D341Med (cell line): ENCODE measurements around the gene DDX39B.
"Not testable (repeated sequence)": the region's sequence is repeated elsewhere in the genome, so short reads cannot be mapped to it uniquely, and the experiment has no call there.

Experiments used
- DNase-seq: peaks from one replicate; pipeline ENCODE4 v3.0.0; 2012; ENCODE audit warnings: low spot score

The DDX39B gene

DNA sequence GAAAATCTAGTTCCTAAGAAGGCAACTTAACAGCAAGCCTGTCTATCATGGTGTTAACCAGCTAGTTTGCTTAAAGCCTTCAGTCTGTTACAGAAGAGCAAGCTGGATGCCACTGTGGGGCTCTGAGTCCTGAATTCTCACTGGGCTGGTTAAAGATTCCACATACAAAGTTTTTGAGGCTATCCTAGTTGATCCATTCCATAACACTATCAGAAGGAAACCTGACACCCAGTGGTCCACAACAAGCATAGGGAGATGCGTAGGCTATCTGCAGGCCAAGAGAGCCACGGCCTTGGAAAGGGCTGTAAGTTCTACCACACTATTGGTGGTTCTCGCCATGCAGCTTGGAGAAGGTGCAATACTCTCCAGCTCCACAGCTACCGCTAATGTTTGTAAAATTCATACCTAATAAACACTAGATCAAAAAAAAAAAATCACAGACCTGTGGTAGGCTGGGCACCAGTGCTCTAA lies 13.5 kb downstream of the DDX39B start:
- no peak for DNase-seq

DNA sequence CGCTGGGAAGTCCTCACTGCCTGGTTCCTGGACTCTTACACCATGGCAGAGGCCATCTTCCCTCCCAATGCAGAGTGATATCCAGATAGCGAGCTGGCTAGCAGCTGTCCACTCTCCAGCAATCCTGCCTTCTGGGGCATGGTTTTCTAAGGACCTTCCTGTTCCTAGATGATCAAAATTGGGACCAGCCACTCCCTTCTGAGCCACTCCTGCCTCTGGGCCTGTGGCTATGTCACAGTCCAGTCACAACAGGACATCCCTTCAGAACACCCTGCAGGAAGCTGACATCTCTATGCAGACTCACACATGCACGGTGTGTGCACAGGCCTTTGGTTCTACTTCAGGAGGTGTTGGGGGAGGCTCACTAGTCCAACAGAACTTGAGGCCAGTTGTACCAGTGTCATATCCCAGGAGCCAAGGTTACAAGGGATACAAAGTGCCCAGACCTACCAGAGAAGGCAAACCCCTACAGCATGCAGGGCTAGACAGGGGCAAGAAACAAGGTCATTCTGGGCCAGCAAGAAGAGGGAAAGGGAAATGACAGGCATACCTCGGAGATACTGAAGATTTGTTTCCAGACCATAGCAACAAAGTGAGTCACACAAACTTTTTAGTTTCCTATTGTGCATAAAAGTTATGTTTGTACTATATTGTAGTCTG lies 15.7 kb downstream of the DDX39B start:
- DNase-seq, result no peak

DNA sequence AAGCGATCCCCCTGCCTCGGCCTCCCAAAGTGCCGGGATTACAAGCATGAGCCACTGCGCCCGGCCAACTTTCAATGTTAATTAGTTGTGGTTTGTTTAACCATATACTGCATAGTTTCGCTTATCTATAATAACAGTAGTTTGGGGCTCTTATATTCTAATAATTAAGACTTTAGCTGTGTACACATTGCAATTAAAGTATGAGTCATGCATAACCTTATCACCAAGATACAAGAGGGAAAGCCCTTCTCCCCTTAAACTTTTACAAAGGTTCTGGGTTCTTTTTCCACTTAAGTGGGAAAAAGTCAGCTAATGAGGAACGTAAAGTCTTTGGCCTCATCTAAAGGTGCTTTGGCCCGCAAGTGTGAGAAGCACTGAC lies 16.3 kb downstream of the DDX39B start:
- DNase-seq, result no peak

DNA sequence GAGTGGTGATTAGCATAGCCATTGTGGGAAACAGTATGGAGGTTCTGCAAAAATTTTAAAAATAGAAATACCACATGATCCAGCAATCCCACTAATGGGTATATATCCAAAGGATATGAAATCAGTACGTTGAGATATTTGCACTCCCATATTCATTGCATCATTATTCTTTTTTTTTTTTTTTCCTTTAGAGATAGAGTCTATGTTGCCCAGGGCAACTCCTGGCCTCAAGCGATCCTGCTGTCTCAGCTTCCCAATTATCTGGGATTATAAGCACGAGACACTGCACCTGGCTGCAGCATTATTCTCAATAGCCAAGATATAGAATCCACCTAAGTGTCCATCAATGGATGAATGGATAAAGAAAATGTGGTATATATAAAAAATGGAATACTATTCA lies 20.0 kb downstream of the DDX39B start:
- DNase-seq, result no peak

DNA sequence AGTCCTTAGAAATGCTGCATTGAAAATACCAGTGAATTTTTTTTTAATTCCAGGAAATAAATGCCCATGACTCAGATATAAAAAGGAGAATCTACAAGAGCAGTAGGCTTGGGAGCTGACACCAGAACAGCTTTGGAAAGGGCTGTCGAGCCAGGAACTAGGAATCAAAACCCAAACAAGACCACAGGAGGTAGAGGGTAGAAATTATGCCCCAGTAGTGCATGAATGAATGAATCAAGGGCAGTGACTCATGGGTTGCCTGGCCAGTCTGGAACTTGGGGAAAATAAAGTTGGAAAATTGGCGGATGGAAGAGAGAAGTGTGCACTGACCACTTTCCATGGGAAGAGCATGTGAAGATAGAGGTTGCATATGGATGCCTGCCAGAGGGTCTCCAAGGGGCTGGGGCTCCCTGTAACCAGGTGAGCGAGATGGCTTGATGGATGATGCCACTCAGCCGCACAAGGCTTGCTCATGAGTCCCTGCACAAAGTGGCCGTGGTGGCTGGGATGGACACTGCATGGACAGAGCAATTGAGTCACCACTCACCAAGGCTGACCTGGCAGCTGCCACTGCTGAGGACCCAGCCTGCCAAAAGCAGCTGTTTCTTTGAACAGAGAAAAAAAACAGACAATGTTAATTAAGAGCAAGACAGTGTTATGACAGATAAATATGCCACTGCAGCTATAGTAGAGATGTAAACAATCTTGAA lies 28.2 kb downstream of the DDX39B start:
- no peak for DNase-seq

DNA sequence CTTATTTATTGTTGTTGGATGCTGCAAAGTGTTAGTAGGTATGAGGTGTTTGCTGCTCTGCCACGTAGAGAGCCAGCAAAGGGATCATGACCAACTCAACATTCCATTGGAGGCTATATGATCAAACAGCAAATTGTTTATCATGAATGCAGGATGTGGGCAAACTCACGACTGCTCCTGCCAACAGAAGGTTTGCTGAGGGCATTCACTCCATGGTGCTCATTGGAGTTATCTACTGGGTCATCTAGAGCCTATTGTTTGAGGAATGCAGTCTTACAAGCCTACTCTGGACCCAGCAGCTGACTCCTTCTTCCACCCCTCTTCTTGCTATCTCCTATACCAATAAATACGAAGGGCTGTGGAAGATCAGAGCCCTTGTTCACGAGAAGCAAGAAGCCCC lies 31.8 kb downstream of the DDX39B start:
- no peak for DNase-seq

DNA sequence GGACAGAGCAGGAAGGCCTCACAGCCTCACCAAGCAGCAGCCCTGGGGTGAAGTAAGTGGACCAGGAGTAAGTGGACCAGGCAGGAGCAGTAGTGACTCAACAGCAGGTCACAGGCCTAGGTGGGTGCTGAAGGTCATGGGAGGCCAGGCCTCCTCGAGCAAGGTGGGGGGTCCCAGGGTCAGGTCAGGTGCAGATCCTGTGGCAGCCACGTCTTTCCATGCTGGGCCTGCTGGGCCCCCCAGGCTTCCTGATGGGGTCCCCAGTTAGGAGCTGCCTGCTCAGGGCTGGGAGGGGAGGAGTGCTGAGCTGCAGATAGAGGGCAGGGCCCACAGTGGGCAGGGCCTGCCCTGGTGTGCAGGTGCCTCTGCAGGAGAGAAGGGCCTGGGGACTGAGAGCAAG lies 32.8 kb downstream of the DDX39B start:
- not testable (repeated sequence) for DNase-seq

DNA sequence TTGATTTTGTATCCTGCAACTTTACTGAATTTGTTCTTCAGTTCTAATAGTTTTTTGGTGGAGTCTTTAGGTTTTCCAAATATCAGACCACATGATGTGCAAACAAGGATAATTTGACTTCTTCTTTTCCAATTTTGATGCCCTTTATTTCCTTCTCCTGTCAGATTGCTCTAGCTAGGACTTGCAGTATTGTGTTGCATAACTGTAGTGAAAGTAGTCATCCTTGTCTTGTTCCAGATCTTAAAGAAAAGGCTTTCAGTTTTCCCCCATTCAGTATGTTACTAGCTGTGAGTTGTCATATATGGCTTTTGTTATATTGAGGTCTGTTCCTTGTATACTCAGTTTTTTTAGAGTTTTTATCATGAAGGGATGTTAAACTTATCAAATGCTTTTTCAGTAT lies 39.2 kb downstream of the DDX39B start:
- no peak for DNase-seq

DNA sequence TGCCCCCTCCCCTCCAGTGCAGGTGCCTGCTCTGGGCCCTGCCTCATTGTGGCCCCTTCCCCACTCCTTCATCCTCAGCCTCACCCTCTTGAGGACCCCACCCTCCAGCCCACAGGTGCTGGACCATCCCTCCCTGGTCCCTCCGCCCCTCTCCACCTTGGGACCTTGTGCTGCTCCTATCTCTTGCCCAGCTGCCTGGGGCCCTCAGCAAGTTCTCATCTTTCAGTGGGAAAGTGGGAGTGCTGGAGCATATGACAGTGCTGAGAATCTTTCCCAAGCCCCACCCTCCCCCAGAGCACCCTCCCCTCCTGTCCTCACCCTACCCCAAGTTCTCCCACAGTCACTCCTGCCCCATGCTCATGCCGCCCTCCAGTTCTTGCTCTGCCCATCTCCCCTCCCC lies 42.2 kb downstream of the DDX39B start:
- DNase-seq, result not testable (repeated sequence)

DNA sequence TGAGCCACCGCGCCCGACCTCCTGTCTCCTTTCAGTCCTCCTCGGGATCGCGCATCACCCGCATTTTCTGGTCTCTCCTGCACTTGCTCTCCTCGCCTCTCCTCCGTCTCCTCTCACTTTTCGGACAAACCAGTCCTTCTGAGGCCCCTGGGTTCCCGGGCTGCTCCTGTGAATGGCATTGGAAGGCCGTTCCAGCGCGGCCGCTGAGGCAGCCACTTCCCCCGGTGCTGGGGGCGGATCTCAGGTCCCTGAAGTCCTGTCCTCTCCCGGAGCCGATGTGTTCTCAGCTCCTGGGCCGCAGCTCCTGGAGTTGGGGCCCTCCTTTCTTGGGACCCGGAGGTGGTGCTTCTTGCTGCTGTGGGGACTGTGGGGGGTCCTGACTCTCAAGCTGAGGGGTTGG lies 43.1 kb downstream of the DDX39B start:
- DNase-seq, result no peak

DNA sequence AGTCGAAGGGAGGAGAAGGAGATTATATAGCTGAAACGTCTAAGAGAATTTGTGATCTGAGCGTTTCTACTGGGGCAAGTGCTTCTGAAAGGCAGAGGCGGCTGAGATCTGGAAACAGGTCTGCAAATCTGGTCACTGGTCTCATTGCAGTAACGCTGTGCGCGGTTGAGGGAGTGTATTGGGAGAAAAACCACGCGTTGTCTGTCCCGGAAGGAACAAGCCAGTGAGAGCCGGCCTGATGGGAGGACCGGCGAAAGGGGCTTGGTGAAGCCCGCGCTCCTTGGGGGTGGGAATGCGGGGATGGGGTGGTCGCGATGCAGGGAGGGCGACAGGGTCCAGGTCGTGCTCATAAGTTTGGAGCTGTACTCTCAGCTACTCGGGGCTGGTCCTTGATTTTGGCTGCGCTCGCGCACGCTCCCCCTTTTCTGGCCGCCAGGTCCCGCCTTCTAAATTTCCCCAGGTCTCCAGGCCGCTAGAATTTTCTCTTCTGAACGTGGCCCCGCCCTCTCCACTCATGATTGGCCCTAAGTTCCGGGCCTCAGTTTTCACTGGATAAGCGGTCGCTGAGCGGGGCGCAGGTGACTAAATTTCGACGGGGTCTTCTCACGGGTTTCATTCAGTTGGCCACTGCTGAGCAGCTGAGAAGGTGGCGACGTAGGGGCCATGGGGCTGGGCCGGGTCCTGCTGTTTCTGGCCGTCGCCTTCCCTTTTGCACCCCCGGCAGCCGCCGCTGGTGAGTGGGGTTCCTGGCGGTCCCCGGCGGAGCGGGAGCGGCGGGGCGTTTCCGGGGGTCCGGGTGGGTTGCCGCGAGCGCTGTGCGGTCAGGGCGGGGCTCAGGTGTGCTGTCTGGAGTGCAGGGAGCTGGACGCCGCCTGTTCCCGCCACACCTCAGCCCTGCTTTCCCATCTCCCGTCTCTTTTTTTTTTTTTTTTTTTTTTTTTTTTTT lies 44.0 kb downstream of the DDX39B start, which contains the start of gene MICB:
Gene MICB, plus strand, starts transcription at position 615 of the 946 bp plus-strand sequence. Its CDS starts 49 bp downstream, at position 664.
- DNase-seq, result peak; percentile 45

DNA sequence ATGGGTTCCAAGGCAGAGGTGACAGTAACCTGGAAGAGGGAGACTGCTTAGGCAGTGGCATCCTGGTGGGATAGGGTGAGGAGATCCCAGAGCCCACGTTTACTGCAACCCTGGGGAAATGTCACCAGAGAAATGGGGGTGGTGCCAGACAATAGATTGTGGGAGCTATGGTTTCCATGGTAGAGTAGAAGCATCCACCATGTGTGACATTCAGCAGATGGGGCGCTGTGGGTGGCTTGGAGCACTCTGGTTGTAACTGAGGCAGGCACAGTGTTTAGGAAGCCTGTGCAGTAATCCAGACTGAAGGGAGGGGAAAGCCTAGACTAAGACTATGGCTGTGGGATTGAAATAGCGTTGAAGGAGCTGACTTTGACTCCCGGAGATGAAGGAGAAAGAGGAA lies 45.0 kb downstream of the DDX39B start:
- not testable (repeated sequence) for DNase-seq

DNA sequence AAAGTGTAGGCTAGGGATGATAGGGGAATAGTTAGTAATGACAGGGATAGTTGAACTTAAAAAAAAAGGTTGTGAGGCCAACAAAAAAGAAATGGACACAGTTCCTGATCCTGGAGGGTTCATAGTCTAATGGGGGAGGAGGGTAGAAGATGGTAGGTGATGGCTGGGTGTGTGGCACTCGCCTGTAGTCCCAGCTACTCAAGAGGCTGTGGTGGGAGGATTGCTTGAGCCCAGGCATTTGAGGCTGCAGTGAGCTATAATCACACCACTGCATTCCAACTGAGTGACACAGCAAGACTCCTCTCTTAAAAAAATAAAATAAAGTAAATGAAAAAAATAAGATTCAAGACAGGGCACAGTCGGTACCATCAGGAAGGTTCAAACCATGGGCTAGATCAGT lies 46.2 kb downstream of the DDX39B start:
- no peak for DNase-seq

DNA sequence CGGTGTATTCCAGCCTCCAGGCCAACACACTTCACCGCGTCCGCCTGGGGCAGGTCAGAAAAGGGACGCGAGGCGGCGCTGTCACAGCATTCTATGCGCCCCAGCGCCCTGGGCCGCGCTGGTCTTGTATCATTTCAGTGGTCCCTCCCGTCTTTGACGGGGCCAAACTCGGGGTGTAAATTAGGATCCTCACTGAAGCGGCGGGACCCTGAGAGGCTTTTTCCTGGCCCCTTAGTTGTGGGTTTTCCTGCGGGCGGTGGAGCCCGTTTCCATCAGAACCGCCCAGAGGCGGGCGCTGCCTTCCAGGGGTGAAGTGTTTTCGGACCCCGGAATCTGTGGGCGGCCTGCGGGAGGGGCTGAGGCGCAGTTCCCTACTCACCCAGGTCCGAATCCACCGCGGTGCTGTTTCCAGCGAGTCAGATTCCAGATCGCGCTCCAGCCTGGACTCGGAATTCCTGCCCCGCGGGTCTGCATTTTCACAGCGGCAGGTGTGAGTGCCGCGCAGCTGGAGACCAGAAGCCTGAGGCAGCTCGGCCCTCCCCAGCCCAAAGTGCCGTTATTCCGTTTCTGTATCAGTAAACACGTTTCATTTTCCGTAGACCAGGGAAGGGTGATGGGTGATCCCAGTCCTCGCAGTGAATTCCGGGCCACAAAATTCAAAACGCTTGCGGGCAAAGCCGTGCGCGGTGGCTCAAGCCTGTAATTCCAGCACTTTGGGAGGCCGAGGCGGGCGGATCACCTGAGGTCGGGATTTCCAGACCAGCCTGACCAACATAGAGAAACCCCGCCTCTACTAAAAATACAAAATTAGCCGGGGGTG lies 47.7 kb downstream of the DDX39B start:
- DNase-seq, result peak; percentile 82

DNA sequence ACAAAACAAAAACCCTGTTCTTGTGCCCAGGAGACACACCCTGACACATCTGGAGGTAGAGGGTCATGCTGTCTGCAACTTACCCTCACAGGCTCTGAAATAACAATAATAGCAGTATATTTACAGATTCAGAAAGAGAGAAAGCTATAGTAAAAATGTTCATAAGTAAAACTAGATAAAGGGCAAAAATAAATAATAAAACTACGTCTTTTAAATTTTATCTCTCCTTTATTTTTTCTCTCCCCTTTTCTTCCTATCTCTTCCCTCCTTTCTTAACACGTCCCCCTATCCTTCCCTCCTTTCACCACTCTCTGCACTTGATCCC lies 48.3 kb downstream of the DDX39B start:
- not testable (repeated sequence) for DNase-seq

DNA sequence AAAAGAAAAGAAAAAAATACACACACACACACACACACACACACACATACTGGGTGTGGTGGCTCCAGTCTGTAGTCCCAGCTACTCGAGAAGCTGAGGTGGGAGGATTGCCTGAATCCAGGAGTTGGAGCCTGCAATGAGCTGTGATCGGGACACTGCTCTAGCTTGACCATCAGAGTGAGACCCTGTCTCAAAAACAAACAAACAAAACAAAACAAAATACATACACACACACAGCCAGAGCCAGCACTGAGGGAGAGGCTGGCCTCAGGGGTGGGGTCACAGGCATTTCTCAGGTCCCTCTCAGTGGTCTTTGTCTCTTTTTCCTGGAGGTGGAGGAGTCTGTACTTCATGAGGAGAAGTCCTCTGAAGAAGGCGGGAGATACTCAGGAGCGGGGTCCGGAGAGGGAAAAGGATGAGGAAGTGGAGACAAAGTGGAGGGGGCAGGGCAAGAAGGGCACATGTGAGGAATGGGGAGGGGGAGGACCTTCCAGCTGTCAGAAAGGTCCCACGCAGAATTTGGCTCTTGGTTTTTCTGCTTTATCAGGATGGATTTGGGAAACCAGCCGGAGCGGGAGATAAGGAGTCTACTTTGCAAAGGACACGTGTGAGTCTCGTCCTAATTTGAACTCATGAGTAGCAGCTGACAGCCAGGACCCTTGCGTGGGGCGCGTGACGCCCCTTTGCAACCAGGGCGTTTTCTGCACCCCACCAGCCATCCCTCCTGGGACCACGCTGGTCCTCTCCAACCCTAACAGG lies 51.5 kb downstream of the DDX39B start:
- DNase-seq, result no peak

DNA sequence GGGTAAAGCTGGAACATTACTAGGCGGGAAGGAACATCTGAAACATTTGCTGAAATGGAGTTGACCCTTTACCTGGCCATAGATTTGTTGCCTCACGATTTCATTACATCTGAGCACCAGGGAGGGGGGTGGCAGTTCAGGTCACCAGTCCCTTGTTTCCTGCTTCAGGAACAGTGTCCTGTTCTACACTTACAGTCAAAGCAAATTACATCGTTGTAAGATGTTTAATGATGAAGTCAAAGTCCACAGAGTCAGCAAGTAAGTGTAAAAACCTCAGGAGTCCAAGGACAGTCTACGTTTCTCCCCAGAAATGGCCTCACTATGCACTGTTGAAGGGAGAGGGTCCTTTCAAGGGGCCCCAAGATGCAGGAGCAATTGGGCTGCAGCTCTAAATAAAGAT lies 52.7 kb downstream of the DDX39B start:
- no peak for DNase-seq

DNA sequence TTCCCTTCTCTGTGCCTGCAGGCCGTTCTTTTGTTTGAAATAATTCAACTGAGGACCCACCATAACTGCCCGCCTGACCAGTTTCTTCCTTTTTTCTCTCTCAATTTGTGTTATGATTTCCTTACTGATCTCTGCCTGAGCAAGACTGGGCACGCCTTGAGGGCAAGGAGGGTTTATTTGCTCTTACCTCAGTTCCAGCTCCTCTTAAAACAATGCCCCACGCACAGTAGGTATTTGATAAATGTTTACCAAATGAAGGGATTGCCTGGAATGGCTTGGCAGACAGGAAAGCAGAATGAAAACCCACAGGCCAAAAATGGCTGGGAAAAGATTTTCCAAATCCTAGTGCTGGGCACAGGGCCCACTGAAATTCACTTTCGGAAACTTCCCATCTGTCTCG lies 54.1 kb downstream of the DDX39B start:
- DNase-seq, result not testable (repeated sequence)

DNA sequence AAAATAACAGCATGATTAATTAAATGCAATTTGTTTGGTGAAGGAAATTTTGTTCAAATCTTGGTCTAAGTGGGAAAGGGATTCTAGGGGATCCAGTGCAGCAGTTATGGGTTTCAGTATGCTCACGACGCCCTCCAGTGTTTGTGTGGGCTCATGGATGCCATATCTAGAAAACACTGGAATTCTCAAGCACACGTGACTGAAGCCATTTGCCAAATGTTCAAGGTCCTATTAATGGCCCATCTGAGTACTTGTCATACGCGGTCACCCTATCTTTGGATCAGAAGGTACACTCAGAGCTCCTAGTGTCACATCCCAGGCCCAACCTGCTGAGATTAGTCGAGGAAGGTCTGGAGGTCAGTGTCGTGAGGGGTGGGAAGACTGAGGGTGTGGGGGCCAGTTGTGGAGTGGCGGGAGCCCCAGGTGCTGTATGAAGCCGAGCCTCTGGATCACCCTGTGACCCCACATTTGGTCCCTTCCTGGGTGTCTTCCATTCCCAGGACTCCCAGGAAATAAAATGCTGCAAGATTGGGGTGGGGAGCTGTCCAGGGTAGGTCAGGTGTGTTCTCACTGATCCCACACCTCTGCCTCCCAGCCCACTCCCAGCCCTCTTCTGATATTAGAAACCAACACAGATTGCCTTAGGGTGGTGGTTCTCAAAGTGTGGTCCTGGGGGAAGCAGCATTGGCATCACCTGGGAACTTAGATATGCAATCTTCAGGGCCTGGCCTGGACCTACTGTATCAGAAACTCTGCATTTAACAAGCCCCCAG lies 55.6 kb downstream of the DDX39B start:
- DNase-seq, result not testable (repeated sequence)

DNA sequence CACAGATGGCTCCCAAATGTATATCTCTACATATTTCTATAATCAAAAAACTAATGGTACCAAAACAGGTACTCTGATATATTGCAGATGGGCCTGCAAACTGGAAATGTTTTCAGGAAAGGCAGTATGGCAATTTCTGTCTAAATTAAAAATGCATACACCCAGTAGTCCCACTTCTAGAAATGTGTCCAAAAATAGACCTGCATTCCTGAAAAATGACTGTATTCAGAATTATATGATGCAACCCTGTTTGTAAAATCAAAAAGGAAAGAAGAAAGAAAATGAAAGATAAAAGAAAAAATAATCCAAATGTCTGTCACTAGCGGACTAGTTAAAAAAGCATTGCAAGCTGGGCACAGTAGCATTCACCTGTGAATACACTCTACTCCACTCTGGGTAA lies 56.7 kb downstream of the DDX39B start:
- no peak for DNase-seq
